ENCODE data around the gene RASSF3.

DNA sequence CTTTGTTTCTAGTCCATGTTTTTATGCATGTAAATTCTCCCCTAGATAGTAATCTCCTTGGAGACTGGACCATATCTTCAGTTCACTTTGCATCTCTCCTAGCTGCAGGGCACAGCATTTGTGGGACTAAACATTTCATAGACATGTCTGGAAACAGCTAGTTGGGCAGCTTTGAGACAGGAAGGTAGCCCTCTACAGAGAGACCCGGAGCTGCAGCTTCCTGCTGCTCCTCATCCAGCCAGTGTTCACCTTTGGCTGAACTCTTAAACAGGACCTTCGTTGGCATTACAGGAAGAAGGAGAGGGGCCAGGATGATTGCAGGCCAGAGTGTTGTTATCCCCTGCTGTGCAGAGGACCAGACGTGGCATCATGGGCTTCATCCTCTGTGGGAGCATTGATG, 96.0 kb downstream of the RASSF3 start:
- TF ChIP-seq, protein P1, sequence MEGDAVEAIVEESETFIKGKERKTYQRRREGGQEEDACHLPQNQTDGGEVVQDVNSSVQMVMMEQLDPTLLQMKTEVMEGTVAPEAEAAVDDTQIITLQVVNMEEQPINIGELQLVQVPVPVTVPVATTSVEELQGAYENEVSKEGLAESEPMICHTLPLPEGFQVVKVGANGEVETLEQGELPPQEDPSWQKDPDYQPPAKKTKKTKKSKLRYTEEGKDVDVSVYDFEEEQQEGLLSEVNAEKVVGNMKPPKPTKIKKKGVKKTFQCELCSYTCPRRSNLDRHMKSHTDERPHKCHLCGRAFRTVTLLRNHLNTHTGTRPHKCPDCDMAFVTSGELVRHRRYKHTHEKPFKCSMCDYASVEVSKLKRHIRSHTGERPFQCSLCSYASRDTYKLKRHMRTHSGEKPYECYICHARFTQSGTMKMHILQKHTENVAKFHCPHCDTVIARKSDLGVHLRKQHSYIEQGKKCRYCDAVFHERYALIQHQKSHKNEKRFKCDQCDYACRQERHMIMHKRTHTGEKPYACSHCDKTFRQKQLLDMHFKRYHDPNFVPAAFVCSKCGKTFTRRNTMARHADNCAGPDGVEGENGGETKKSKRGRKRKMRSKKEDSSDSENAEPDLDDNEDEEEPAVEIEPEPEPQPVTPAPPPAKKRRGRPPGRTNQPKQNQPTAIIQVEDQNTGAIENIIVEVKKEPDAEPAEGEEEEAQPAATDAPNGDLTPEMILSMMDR (optimal IDR thresholded peaks at IDR 0.05 in 1 of 3, IDR thresholded peaks at IDR 0.05 in 1 of 3, conservative IDR thresholded peaks at IDR 0.05 in 1 of 3; ENCODE audit: extremely low read depth in 1 of 3, insufficient read depth in 2 of 3, low read length in 3 of 3) = no peak
- TF ChIP-seq EZH2 (IDR thresholded peaks at IDR 0.05; ENCODE audit: low read length) = no peak

Measured in keratinocyte (primary cell).